ENCODE results near the gene MKKS. TPM values are rescaled to one million over a fixed set of nuclear protein-coding genes. Genes with fewer than 3 reads are reported as not detected.

MKKS gene
- total RNA-seq, 1 donor from 2014 or later: 15.7 TPM

DNA sequence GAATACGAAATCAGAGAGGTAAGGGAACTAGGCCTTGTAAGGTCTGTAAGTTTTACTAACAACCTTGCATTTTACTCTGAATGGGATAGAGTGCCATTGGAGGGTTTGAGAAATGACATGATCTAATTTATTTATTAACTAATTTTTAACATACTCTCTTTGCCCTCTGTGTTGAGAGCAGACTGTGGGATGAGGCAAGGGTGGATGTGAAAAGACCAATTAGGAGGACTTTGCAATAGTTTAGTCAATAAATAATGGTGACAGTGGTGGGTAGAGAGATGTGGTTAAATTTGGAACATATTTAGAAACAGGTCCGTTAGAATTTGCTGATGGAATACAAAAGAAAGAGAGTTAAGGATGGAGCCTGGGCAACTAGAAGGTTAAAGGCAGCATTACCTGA, 60.0 kb downstream of the MKKS start:
- intact Hi-C loops (cut with DNase I): no loop called here
- DNase-seq: no peak
- Histone ChIP-seq H3K4me1 (no peaks in the 10 kb centered on the region), H3K4me3 (no peak overlapping the region), H3K27me3 (no peaks in the 10 kb centered on the region), H3K36me3 (no peaks in the 10 kb centered on the region), H3K27ac (no peak overlapping the region), H3K9me3 (no peaks in the 10 kb centered on the region)
- no peak for ATAC-seq
- TF ChIP-seq, protein P1, sequence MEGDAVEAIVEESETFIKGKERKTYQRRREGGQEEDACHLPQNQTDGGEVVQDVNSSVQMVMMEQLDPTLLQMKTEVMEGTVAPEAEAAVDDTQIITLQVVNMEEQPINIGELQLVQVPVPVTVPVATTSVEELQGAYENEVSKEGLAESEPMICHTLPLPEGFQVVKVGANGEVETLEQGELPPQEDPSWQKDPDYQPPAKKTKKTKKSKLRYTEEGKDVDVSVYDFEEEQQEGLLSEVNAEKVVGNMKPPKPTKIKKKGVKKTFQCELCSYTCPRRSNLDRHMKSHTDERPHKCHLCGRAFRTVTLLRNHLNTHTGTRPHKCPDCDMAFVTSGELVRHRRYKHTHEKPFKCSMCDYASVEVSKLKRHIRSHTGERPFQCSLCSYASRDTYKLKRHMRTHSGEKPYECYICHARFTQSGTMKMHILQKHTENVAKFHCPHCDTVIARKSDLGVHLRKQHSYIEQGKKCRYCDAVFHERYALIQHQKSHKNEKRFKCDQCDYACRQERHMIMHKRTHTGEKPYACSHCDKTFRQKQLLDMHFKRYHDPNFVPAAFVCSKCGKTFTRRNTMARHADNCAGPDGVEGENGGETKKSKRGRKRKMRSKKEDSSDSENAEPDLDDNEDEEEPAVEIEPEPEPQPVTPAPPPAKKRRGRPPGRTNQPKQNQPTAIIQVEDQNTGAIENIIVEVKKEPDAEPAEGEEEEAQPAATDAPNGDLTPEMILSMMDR (IDR thresholded peaks at IDR 0.05): no peak

DNA sequence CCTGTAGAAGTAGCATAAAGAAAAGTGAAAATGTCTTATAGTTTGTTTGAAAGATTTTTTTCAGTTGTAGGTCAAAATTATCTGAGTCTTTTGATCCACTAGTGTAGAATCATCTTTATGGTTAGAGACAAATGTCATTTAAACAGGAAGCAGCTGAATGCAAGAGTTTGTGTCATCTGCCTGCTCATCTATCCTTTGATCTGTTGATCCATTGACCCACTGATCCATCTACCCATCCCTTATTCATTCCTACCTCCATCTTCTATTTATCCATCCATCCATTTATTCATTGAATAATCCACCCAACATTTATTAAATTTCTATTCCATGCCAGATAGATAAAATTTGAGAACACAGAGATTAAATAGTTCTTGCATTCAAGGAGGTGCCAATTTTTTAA, 62.6 kb downstream of the MKKS start:
- ATAC-seq: no peak
- Histone ChIP-seq H3K4me1 (no peaks in the 10 kb centered on the region), H3K36me3 (no peaks in the 10 kb centered on the region), H3K27me3 (no peaks in the 10 kb centered on the region), H3K4me3 (no peak overlapping the region), H3K27ac (no peak overlapping the region), H3K9me3 (no peaks in the 10 kb centered on the region)
- intact Hi-C loops (cut with DNase I): no loop called here
- DNase-seq: no peak
- TF ChIP-seq, protein P1 (IDR thresholded peaks at IDR 0.05): no peak

DNA sequence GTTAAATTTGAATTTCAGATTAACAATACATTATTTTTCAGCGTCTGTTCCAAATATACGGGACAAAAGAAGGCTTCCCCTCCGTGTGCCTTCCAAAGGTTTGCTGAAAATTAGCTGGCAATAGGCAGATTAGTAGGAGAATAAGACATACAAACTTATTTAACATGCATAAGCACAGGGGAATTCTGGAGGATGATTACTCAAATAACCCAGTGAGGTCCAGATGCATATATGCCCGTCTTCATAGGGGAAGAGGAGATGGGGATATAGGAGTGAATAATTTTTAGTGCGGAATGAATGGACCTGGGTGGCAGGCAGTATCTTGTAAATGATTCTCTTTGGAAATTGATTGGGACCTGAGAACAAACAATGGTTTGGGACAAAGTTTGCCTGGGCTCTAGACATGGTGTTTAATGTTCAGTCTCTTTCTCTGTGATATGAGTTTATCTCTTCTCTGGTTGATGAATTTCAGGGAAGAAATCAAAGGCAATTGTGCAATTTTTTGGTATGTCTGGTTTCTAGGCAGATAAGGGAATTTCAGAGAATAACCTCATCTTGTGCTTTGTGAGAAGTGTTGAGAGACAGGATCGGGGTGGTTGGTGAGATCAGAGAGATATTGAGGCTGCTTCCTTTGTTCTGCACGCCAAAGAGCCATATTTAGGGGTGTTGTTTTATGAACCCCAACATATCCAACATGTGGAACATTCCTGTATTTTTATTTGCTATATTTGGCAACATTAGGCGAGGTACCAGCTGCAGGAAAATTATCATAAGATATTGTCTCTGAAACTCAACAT, 63.7 kb downstream of the MKKS start:
- H3K4me1 ChIP-seq: no peaks in the 10 kb centered on the region
- DNase-seq (no peak), ATAC-seq (no peak)
- H3K36me3 ChIP-seq: no peaks in the 10 kb centered on the region
- intact Hi-C loops (cut with DNase I): no loop called here
- peak overlapping the region; percentile 56 for H3K27ac ChIP-seq
- H3K9me3 ChIP-seq: no peaks in the 10 kb centered on the region
- H3K27me3 ChIP-seq: no peaks in the 10 kb centered on the region
- TF ChIP-seq, protein P1 (IDR thresholded peaks at IDR 0.05): no peak
- no peak overlapping the region for H3K4me3 ChIP-seq

DNA sequence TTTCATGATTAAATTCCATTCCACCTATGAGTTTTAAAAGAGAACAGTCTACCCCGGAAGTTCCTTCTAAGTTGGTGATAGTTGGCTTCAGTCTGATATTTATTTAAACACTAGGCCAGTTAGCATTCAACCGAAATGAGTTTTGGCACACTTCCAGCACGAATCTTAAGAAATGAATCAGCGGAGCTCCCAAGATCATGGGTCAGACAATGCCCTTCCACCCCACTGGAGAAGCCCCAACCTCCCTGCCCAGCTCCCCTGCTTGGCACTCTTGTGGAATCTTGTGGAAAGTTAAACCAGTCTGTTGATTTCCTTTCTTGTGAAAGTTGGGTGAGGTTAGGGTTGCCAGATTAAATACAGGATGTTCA, 64.3 kb downstream of the MKKS start:
- Histone ChIP-seq H3K4me1 (no peaks in the 10 kb centered on the region), H3K4me3 (no peak overlapping the region), H3K27ac (peak overlapping the region; percentile 56), H3K36me3 (no peaks in the 10 kb centered on the region), H3K9me3 (no peaks in the 10 kb centered on the region), H3K27me3 (no peaks in the 10 kb centered on the region)
- TF ChIP-seq, protein P1 (IDR thresholded peaks at IDR 0.05): no peak
- peak; percentile 25 for ATAC-seq
- DNase-seq: no peak
- intact Hi-C loops (cut with DNase I): no loop called here

DNA sequence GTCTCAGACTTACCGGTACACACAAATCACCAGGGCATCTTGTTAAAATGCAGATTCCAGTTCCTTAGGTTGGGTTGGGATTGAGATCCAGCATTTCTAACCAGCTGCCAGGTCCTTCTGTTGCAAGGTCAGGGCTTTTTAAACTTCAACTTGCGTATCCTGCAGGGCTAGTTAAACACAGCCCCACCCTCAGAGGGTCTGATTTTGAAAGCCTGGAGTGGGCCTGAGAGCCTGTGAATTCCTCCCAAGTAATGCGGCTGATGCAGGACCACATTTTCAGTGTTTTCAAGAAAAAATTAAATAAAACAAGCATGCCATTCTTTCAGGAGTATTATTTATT, 65.3 kb downstream of the MKKS start:
- no peaks in the 10 kb centered on the region for H3K36me3 ChIP-seq

More for the DNA sequence above, 65.3 kb downstream of the MKKS start:
- H3K4me1 ChIP-seq: no peaks in the 10 kb centered on the region
- TF ChIP-seq, protein P1 (IDR thresholded peaks at IDR 0.05): no peak
- H3K27ac ChIP-seq: no peak overlapping the region
- no peaks in the 10 kb centered on the region for H3K9me3 ChIP-seq
- no peak for ATAC-seq
- no peak for DNase-seq
- H3K4me3 ChIP-seq: no peak overlapping the region
- no peaks in the 10 kb centered on the region for H3K27me3 ChIP-seq
- intact Hi-C loops (cut with DNase I): no loop called here

All from upper lobe of right lung (tissue), 1 donor.